ENCODE measurements around the gene AQP12A. TPM values are rescaled to one million over a fixed set of nuclear protein-coding genes. Genes with fewer than 3 reads are reported as not detected.
"Not testable (repeated sequence)": the region's sequence is repeated elsewhere in the genome, so short reads cannot be mapped to it uniquely, and the experiment has no call there.

AQP12A gene
- total RNA-seq, 1 donor from 2014 or later = not detected

- DNase-seq = no peak
Measured at GRCh38 chr2:240662681-240663080, 29.0 kb upstream of the AQP12A start.

- DNase-seq = no peak
Measured at GRCh38 chr2:240663546-240664190, 28.0 kb upstream of the AQP12A start.

GRCh38 chr2:240664622-240665021 is 27.0 kb upstream of the AQP12A start:
- no peak for DNase-seq

- DNase-seq = no peak
Measured at GRCh38 chr2:240670402-240670801, 21.3 kb upstream of the AQP12A start.

- DNase-seq = no peak
Measured at GRCh38 chr2:240670950-240671349, 20.7 kb upstream of the AQP12A start.

- no peak for DNase-seq
Measured at GRCh38 chr2:240672076-240672700, 19.5 kb upstream of the AQP12A start.

- no peak for DNase-seq
Measured at GRCh38 chr2:240672701-240673190, 18.9 kb upstream of the AQP12A start.

GRCh38 chr2:240674461-240675184 is 17.0 kb upstream of the AQP12A start:
- not testable (repeated sequence) for DNase-seq

GRCh38 chr2:240675345-240675744 is 16.3 kb upstream of the AQP12A start:
- DNase-seq = not testable (repeated sequence)

GRCh38 chr2:240678043-240678442 is 13.6 kb upstream of the AQP12A start:
- not testable (repeated sequence) for DNase-seq

- not testable (repeated sequence) for DNase-seq
Measured at GRCh38 chr2:240678909-240679308, 12.8 kb upstream of the AQP12A start.

- not testable (repeated sequence) for DNase-seq
Measured at GRCh38 chr2:240680185-240680584, 11.5 kb upstream of the AQP12A start.

- not testable (repeated sequence) for DNase-seq
Measured at GRCh38 chr2:240682431-240683224, 9.0 kb upstream of the AQP12A start, which contains the start of gene AQP12B. Gene AQP12B (minus strand): TSS chr2:240682885. CDS start chr2:240682837, 48 bp downstream.

GRCh38 chr2:240683329-240683979 is 8.2 kb upstream of the AQP12A start:
- DNase-seq = not testable (repeated sequence)

- DNase-seq = not testable (repeated sequence)
Measured at GRCh38 chr2:240683980-240684728, 7.5 kb upstream of the AQP12A start.

- DNase-seq = no peak
Measured at GRCh38 chr2:240685771-240686371, 5.8 kb upstream of the AQP12A start.

- no peak for DNase-seq
Measured at GRCh38 chr2:240686460-240686859, 5.2 kb upstream of the AQP12A start.

- no peak for DNase-seq
Measured at GRCh38 chr2:240687045-240687740, 4.5 kb upstream of the AQP12A start.

- no peak for DNase-seq
Measured at GRCh38 chr2:240687741-240688552, 3.7 kb upstream of the AQP12A start.
